Cortex of kidney (tissue), 1 donor: ENCODE results near the gene ANKS1A.

Experiments used
- DNase-seq: peaks from one replicate; lab custom pipeline; 2025; lab: John Stamatoyannopoulos, UW

The ANKS1A gene

DNA sequence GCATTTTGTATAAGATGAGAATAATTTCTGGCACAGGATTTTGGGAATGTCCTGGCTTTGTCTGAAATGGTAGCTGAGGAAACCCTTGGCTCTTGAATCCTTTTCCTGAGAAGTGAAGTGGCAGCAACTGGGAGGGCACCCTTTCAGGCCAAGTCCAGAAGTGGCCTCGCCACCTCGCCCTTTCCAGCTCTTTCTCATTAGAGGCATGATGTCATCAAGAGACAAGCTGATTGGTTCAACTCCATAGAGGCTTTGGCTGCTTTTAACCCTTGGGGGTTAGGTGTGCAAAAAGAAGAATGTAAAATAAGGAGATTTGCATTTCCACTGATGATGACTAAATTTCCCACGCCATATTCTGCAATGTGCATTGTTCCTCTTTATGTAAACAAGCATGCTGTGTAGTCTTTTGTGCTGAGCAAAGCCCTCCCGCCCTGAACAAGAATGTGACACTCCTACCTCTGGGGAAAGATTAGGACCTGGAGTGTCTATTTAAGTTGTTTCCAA is 135.5 kb downstream of the ANKS1A start:
- no peak for DNase-seq

DNA sequence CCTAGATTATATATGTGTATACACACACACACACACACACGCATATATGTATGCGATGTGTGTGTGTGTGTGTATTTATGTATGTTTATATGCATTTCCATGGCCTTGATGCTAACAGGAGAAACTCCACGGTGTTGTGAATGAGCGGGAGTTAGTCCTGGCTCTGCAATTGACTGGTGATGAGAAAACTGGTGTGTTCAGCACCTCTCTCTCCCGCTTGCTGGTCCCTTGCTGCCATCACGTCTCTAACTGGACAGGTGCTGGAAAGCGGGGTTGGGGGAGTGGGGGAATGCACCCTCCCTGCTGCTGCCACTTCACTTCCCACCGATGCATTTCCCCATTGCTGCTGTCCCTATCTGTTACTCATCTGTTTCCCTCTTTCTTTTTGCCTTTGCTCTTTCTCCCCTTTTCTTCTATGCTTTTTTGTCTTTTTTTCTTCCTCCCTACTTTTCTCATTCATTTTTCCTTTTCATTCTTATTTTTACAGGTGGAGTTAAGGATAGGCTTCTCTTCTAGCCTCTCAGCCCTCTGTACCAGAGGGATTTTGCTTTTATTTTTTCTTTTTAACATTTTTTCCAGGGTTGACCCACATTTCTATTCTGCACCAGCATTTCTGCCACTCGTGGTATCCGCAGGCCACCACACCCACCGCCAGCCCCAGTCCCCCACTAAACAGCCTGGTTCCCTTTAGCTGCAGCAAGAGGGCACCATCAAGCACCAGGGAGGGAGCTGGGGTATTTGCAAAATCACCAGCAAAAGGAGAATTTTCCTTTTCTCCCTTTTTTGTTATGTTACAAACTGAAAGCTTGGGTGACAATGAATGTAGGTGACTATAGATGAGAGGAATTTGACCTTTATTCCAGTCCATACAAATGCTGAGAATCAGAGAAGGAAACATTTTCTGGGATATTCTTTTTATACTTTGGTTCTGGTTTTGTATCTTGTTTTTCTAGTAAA is 136.5 kb downstream of the ANKS1A start:
- DNase-seq: no peak

DNA sequence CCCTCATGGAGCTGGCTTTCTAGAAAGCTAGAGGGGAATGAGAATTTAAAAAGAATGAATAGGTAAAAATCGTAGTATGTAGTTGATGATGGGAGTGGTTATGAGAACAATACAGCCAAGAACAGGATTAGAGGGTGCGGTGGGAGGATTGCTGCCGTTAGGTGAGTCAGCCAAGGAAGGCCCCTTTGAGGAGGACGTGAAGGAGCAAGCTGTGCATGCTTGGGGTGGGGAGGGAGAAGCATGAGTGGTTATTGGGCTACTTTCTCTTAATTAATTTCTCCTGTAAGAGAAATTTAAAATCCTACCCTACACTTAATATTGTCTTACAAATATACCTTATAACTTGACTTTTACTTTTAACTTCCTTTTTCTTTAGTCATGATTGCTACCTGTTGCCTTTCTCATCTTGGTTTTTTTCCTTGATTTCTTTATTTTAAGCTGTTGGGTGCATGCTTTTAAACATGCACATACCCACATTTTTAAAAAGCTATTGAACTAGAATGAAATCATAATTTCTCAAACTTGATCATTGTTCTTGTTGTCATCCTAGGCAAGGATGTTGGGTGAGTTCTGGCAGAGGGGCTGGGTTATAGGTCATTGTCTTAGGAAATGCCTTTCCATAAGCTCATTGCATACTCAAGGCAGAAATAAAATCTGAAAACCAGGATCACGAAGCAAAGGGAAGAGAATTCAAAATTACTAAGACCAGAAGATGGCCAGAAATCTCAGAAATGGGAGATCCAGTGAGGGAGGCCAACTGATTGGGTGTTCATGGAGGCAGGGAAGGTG is 137.6 kb downstream of the ANKS1A start:
- DNase-seq: no peak

DNA sequence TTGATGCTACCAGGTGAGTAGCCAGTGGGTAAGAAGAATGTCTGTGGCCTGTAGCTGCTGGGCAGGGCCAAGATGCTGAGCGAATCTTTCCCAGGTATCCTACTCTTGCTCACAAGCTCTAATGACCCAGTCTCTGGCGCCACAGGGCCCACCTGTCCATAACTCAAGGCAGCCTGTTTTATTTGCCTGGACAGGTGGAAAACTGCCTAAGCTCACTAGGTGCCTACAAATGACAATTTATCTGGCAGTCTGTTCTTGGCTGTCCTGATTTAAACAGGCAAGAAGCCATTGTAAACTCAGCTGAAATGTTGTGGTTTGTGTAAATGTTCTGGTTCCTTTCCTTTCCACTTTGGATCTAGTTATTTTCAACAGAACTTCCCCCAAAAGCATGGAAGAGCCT is 138.8 kb downstream of the ANKS1A start:
- no peak for DNase-seq

DNA sequence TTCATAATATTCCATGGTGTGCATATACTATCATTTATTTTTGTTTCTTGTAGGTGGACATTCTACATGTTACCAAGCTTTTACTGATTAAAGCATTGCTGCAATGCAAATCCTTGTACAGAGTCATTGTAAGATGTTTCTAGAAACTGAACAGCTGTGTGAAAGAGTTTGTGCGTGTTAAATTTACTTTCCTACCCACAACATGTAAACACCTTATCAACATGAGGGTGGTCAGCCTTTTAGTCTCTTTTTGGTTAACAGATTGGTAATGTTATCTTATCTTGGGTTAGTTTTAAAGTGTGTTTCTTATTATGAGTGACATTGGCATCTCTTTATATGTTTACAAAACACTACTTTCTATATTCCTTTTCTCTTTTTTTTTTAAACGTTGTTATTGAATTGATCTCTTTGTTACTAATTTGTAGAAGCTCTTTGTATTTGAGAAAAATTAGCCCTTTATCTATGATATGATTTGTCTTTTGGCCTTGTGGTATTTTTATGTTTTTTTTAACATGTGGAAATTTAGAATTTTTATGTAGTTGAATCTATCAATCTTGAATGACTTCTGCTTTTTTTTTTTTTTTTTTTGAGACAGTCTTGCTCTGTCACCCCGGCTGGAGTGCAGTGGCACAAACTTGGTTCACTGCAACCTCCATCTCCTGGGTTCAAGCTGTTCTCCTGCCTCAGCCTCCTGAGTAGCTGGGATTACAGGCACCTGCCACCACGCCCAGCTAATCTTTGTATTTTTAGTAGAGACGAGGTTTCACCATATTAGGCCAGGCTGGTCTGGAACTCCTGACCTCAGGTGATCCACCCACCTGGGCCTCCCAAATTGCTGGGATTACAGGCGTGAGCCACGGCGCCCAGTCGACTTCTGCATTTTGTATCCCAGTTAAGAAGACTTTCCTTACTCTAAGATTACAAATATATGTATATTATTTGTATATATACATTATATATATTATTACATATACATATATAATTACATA is 140.0 kb downstream of the ANKS1A start:
- DNase-seq: no peak

DNA sequence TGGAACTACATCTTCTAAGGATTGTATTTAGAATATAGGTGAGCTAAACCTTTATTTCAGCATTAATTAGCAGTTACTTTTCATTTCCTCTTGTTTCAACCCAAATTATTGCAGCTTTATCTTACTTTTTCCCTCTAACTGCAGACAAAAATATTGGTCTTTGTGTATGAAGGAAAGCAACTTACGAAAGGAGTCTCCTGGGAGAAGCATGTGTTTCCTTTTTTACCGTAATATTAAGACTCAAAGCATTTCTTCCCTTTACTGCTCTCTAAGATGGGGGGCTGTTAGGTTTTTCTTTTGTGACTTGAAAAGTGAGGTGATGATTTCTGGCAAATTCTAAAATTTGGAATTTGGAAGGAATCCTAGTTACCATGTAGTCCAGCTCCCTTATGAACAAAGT is 141.0 kb downstream of the ANKS1A start:
- DNase-seq: no peak

DNA sequence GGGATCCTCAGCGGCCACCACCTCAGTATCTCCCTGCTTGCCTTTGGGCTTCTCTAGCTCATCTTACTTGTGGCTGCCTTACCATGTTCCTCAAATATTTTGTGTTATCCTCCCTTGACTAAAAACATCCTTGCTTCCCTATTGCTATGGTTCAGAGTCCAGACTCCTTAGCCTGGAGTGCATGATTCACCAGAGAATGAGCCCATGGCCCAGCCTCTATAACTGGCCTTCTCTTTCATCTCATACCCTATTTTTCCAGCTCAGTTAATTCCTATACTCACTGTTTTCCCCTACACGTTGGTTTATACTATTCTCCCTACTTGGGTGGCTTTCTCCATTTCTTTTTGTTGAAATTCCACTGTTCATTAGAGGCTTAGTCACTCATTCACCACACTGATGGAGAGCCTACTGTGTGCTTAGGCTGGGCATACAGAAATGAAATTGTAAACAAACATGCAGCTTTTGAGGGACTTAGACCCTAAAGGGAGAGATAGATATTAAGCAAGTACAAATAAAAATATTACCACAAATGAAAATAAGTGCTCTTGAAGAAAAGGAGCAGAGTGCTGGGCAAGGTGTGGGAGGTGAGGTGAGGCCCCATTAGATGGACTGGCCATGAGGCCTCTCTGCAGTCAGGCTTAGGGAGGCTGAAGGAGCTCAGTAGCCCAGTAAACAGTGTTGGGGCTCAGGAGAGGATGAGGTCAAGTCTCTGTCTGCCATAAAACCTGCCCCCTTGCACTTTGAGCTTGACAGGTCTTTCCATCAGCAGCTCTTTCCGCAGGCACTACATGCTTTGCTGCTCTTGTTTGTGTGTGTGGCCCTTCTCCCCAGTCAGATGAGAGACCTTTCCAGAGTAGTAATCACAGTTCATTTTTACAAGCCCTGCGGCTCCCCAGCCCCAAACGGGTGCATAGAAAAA is 142.8 kb downstream of the ANKS1A start:
- no peak for DNase-seq

DNA sequence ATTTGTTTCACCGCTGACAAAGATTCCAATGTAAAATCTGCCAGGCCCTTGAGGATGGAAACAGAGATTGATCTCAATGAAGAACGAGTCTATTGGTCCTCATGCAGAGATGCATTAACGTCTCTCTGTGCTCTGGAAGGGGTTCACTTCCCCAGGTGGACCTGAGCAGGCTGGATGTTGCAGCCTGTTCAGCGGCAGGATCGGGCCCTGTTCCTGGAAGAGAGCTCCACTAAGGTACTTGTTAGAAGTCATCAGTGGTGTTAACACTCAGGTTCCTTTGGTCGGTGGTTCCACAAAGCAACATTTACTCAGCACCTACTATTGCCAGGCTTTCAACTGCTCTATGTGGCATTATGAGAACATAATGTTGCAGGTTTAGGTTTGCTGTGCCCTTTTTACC is 144.6 kb downstream of the ANKS1A start:
- DNase-seq: no peak

DNA sequence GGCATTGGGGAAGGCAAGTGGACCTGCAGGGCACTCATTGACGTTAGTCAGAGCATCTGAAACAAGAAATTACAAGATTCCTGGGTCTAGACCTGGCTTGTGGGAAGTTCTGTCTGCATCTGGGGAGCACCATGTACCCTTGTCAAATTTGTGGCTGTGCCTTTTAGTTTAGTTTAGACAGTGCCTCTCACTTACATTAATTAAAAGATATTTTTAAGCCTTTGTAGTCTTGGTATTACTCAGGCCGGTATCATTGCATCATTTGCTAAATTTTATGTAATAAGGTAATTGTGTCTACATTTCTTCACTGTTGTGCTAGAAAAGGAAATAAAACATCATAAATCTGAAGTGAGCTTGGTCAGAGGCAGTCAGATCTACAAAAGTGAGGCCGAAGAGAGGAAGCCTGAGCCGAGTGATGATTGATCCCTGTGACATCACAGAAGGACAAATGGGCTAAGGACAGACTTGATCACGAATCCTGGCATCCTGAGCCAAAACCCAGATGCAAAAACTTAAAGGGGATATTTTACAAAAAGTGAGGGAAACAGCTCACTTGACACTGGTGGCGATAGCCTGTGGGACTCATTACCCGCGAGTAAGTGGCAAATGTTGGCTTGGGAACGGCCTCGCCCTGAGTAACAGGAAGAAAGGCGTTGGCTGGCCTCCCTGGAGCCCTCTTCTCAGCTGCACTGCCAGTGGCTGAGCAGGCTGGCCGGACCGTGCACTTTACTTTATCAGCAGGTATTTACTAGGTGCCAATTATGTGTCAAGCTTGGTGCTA is 145.5 kb downstream of the ANKS1A start:
- no peak for DNase-seq

DNA sequence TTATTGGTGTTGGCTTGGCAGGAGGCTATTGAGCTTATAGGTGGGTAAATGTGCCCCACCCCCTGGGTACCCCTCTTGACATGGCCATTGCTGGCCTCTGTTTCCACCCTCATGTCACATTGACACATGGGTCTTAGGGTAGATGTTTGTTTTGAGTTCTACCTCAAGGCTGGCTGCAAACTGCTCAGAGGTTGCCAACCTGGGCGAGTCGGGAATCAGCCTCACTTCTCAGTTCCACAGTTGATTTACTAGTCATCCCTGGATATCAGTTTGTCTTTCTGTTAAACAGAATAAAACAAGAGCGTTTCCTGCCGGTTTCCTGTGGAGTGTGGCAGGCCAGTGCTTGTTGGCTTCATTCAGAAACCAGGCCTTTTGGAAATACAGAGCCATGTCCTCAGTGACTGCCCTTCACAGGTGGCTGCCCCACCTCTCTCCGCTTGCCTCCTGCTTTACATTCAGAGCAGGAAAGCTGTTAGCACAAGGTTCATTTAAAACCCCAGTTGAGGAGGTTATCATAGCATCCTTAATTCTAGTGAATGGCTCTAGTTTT is 146.5 kb downstream of the ANKS1A start:
- DNase-seq: no peak

DNA sequence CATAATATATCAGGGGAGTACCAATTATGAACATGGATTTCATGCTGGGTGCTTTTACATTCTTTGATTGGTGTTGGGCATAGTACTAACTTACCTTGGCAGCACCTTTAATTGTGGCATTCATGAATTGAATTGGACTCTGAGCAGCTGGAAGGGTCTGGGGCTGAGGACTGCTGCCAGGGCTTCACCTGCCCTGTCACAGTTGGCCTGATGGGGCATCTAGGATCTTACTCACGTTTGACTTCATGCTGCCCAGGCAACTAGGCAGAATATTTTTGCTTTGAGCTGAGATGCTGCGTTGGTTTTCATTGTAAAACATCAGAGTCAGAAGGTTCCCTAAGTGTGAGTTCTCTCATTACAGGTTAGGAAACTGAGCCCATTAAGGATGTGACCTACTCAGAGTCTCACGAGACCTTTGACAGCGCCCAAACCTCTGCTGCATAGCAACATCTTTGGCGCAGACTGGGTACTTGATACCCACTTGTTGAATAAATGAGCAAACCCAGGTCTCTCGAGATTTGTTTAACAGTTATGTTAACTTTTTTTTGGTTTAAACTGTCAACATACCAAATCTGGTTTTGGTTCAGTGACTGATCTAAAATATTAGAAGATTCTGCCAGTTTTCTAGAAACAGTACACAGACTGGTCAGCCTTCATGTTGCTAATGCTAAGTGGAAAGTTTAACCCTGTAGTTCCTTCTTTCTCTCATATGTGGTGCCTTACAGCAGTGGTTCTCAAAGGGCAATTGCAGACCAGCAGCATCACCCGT is 147.2 kb downstream of the ANKS1A start:
- DNase-seq: no peak

DNA sequence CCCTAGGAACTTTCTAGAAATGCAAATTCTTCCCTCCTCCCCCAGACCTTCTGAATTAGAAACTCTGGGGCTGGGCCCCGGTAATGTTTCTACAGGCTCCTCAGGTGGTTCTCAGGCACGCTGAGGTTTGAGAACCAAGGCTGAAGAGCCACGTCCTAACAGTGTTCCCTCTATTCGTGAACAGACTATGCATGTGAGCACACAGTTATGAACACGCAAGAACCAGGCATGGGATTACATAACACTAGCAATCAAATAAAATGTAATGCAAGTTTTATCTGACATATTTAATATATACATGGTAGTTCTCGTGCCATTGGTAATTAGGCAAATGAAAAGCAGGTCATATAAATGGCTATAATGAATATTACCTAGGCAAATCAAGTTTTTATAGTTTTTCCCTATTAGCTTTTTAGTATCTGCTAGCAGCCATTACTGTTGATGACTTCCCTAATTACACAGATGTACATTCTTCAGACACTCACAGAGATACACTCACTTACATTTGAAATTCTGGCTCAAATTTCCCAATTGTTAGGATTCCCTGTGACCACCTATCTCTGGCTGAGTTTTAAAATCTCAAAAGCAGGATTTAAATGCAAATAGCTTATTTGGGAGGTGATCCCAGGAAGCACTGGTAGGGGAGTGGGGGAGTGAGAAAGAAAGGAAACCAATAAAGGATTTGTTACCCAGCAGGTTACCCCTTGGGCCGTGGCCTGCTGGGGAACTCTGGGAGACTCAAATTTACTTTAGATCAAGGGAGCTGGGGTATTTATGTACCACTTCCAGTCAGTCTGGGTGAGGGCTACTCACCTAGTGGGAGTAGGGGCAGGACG is 148.0 kb downstream of the ANKS1A start:
- no peak for DNase-seq

DNA sequence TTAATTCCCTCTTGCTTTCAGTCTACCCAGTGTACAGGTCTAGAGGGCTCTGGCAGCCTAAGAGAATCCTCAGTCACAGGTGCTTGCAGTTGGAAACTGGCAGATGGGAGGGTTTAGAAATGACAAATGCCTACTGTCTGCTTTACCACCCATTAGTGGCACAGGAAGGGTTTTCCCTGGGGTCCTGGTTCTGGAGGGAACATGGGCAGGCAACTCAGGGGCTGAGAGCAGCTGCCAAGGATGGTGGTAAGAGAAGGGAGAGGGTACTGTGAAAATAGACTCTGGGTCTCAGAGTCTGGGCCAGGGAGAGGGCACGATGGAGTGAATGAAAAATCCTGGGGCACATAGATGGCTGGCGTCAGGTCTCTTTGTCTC is 148.6 kb downstream of the ANKS1A start:
- DNase-seq: no peak

DNA sequence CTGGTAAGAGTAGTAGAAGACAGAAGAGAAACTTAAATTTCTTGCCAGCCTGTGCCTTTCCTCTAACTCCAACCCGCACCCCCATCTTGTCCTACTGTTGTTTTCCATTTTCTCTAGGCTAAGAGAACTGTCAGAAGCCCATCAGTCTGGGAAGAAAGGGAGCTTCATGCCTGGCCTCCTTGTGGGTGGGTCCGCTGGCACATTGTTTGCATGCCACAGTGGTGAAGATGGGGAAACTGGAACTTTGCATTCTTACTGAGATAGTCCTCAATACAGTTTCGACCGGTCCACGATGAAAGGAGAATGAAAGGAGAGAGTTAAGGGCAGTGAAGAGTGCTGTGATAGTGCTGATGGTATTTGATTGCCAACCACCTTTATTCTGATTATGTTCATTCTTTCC is 149.0 kb downstream of the ANKS1A start:
- DNase-seq: no peak

DNA sequence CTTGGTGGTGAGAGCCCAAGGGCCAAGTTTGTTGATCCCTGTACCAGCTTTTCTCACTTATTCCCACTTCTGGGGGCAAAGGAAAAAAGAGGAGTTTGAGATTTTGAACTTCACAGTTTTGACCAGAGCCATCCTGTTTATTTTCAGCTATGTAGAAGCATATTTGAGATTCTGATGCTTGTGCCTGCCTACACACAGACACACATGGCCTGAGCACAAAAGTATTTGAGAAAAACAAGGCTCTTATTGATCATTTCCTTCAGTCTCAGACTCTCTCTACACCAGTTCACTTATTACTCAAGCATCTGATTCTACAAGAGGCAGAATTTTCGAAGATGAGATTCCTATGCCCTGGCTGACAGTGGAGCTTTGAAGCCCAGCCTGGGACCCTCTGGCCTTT is 151.3 kb downstream of the ANKS1A start:
- no peak for DNase-seq

DNA sequence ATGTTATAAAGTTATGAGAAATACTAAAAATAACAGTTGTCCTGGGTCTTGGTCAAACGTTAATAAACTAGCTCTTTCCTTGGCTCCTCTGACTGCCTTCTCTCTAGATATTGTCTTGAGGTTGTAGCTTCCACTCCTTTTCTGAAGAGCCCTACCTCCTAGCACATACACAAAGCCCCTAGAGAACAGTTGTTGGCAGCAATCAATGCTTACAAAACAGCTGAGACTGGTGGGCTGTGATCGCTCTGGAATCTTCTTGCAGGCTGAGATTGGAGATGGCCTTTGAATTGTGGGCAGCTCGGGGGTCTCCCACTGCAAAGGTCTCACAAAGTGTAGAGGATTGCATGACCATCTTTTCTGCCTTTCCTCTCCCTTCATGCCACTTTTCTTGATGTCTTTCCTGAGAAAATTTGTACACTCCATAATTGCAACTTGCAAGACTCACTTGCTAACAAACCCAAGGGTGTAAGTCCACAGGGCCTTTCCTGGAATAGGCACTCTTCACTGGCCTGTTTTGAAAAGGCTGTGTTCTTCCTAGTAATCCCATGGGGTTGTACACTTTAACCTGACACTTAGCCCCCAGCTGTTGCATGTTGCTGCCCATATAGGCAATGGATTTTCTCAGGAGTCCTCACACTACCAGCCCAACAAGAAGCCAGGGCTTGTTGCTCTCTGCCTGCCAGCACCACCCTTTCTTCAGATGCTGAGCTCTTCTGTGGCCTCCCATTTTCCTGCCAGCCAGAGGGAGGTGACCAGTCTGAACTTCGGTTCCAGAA is 152.2 kb downstream of the ANKS1A start:
- DNase-seq: no peak
